ENCODE results near the gene LDLRAD4. TPM values are rescaled to one million over a fixed set of nuclear protein-coding genes. Genes with fewer than 3 reads are reported as not detected.

Gene LDLRAD4
- total RNA-seq, 1 donor, result 0.43 TPM

- H3K4me3 ChIP-seq (ENCODE audit: low read depth, low read length), result no peak overlapping the region
- TF ChIP-seq CTCF (IDR thresholded peaks at IDR 0.05; ENCODE audit: insufficient read depth, low read depth, low read length), result no peak
- DNase-seq (ENCODE audit: low read depth), result no peak
Observed at GRCh38 chr18:13242797-13243196, 24.2 kb downstream of the LDLRAD4 start.

GRCh38 chr18:13243363-13243762 lies 24.8 kb downstream of the LDLRAD4 start:
- H3K4me3 ChIP-seq (ENCODE audit: low read depth, low read length), result no peak overlapping the region
- no peak for TF ChIP-seq CTCF (IDR thresholded peaks at IDR 0.05; ENCODE audit: insufficient read depth, low read depth, low read length)
- DNase-seq (ENCODE audit: low read depth), result no peak

- DNase-seq (ENCODE audit: low read depth), result no peak
- H3K4me3 ChIP-seq (ENCODE audit: low read depth, low read length), result no peak overlapping the region
- no peak for TF ChIP-seq CTCF (IDR thresholded peaks at IDR 0.05; ENCODE audit: insufficient read depth, low read depth, low read length)
Observed at GRCh38 chr18:13244135-13244534, 25.6 kb downstream of the LDLRAD4 start.

GRCh38 chr18:13245481-13246000 lies 27.0 kb downstream of the LDLRAD4 start:
- no peak for DNase-seq (ENCODE audit: low read depth)
- no peak overlapping the region for H3K4me3 ChIP-seq (ENCODE audit: low read depth, low read length)
- no peak for TF ChIP-seq CTCF (IDR thresholded peaks at IDR 0.05; ENCODE audit: insufficient read depth, low read depth, low read length)

GRCh38 chr18:13246121-13246520 lies 27.6 kb downstream of the LDLRAD4 start:
- no peak for TF ChIP-seq CTCF (IDR thresholded peaks at IDR 0.05; ENCODE audit: insufficient read depth, low read depth, low read length)
- H3K4me3 ChIP-seq (ENCODE audit: low read depth, low read length), result no peak overlapping the region
- DNase-seq (ENCODE audit: low read depth), result no peak

GRCh38 chr18:13246591-13246990 lies 28.0 kb downstream of the LDLRAD4 start:
- DNase-seq (ENCODE audit: low read depth), result no peak
- no peak overlapping the region for H3K4me3 ChIP-seq (ENCODE audit: low read depth, low read length)
- no peak for TF ChIP-seq CTCF (IDR thresholded peaks at IDR 0.05; ENCODE audit: insufficient read depth, low read depth, low read length)

GRCh38 chr18:13247506-13247905 lies 28.9 kb downstream of the LDLRAD4 start:
- TF ChIP-seq CTCF (IDR thresholded peaks at IDR 0.05; ENCODE audit: insufficient read depth, low read depth, low read length), result no peak
- H3K4me3 ChIP-seq (ENCODE audit: low read depth, low read length), result no peak overlapping the region
- DNase-seq (ENCODE audit: low read depth), result no peak

All from fibroblast of villous mesenchyme (primary cell).